Anterior cingulate cortex (tissue), 58 donors: ENCODE measurements around the gene PROX2.

ENCODE experiments used
- DNase-seq, 58 donors: peaks; one replicate each; lab custom pipeline; 2025; lab: John Stamatoyannopoulos, UW

Gene PROX2

GRCh38 chr14:74848768-74849167 lies 27.2 kb downstream of the PROX2 start:
- no peak for DNase-seq

DNA sequence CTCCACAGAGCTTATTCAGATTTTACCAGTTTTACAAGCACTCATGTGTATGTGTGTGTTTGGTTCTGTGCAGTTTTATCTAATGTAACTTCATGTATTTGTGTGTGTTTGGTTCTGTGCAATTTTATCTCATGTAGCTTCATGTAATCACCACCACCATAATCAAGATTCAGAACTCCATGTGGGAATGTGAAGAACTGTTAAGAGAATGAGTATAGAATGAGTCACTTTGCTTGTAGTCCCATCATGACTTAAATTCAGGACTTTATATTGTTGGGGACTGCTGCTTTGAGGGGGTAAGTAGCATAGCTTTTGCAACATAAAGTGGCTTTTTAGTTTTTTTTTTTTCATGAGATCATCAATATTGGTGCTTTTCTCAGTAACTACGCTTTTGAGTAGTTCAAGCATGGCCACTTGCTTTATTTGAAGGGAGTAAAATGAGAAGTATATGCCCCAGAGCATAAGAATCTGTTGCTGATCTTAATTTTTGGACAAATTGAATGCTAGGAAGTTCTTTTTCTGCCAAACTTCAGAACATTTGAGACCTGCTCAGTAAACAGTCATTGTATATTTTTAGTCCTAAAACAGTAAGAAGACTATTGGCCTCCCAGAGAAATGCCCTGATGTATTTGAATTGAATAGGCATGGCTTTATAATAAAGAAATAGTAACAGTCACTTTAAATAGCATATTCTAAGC lies 28.8 kb downstream of the PROX2 start:
- DNase-seq, result no peak

GRCh38 chr14:74846168-74846567 lies 29.8 kb downstream of the PROX2 start:
- DNase-seq, result no peak

DNA sequence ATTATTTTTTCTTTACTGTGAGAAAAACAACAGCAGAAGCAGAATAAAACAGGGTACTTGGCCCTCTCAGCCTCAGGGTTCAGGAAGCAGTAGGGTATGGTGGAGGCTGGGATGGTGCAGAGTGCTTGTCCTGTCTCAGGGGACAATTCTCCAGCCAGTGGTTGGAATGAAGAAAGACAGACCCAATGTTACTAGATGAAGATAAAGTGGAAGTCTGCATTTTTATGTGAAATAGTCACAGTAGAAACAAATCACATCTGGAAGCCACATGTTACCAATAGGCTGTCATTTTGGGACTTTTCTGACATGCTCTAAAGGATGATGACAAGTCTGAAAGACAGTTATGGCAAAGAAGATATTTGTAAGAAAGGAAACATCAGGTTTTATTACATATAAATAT lies 32.3 kb downstream of the PROX2 start:
- no peak for DNase-seq

- no peak for DNase-seq
Measured at GRCh38 chr14:74841230-74842207, 34.4 kb downstream of the PROX2 start.

DNA sequence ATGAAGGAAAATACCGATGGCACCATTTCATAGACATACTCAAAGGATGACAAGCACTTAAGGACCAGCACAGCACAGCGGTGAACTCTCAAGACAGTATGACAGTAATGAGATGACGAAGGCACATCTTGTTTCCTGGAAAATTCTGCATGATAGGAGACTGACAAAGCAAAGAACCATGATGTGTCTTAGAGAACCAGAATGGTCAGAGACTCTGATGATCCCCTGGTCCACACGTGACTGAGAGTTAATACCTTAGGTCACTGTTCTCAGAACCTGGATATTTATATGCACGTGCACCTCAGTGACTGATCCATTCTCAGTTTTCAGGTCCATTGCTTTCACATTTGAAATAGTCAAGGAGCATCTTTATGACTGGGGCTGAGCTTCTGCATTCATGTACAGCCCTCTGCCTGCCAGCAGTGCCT lies 35.3 kb downstream of the PROX2 start:
- DNase-seq, result no peak

GRCh38 chr14:74838166-74838565 lies 37.8 kb downstream of the PROX2 start:
- DNase-seq, result no peak

DNA sequence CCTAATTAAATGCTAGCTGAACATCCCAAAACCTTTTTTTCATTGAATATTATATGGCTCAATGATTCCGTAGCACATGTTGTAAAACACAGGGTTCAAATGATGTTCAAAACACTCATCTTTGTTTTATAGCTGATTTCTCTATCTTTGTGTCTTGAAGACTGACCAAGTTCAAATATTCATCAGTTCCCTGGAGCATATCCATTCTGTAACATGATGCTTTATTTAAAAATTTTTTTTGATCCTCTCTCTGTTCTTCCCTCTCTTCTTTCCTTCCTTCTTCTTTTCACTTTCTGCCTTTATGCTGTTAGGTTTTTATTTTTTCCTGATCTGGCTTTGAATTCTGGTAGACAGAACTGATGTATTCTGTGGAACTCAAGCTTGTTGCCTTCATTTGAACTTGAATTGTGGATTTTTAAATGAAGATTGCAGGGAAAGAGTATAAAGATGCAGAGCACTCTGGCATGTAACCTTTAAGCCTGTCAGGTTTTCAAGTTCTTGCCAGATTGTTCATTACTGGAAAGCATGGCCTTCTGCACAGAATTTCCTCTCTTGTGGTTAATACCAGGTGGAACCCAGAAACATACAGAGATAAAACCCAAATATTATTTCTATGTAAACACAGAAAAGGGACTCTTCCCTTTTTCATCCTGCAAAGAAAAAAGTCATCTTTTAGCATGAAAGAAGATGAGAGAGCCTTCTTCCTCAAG lies 39.5 kb downstream of the PROX2 start:
- no peak for DNase-seq

DNA sequence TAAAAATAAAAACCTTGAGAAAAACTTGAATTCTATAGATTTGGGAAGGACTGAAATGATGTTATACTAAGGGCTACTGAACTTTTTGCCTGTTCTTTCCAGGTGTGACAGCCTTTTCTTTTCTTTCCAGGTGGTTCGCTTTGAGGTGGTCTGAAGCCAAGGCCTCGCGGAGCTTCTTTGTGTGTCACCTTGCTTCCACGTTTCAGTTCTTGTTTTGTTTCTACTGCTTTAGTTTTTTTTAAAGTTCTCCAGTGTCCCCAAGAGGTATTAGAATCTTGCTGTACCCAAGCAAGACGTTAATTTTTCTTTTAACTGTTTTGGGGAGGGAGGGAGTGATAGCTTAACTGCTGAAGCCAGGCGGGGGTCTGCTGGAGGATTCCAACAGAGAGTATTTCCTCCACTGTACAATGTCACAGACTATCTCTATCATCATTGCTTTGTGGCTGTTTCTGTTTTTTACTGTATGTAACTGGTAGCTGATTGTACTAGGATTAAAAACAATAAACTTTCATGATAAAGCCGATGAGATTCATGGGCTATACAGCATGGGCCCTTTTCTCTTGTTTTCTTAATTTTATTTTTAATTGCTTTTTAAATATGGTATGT lies 40.2 kb downstream of the PROX2 start:
- no peak for DNase-seq

GRCh38 chr14:74834692-74835392 lies 41.1 kb downstream of the PROX2 start:
- no peak for DNase-seq

- no peak for DNase-seq
Measured at GRCh38 chr14:74832849-74833248, 43.1 kb downstream of the PROX2 start.

DNA sequence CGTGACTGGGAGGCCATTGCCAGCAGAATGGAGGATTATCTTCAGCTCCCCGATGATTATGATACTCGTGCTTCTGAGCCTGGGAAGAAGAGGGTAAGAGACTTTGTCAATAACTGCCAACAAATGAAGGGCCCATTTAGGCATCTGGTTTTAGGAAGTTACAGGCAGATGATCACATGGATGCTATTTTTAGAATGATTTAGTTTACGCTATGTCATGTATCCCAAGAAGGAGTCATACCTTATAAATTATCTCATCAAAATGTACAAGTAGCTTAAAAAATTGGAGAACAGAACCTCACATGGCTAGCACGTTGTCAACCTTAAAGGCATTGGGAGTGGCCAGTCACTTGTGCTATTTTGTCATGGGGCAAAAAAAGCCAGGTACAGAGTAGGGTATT lies 46.7 kb downstream of the PROX2 start:
- DNase-seq, result no peak

DNA sequence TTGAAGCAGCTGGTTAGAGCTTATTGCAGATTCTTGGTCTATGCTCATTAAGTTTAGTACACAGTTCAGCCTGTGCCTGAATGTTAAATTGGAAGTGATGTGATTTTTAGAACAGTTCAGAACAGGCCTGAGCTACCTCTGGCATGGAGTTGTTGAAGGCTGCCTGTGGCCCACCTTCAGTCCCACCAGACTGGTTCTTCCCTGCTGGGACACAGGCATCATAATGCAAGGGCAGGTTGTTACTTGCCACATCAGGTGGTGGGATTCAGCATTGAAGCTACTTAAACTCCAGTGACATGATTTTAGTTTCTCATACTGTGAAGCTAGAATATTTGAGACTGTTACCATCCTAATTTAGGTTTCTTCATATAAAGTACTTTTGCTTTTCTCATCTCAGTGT lies 49.4 kb downstream of the PROX2 start:
- no peak for DNase-seq
